ENCODE results near the gene POLR1A.

Gene POLR1A

DNA sequence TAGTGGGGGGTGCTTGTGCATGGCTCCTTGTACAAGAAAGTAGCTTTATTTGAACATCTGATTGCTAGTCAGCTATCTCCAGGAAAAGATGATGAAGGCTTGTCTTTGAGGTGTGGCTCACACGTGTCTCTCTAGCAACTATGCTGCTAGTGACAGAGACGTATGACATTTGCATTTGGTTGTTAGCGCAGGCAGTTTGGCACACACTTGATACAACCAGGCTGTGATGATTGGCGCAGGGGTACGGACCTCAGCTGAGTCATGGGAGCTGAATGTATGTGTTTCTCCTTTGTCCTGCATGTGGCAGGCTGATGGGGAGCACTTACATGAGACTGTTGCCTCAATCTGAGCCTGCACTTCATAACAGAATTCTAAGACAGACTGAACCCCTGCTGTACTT, 30.0 kb upstream of the POLR1A start (continued):
- no peak for TF ChIP-seq ZFP30 (CRISPR knock-in tag; IDR thresholded peaks at IDR 0.05)

DNA sequence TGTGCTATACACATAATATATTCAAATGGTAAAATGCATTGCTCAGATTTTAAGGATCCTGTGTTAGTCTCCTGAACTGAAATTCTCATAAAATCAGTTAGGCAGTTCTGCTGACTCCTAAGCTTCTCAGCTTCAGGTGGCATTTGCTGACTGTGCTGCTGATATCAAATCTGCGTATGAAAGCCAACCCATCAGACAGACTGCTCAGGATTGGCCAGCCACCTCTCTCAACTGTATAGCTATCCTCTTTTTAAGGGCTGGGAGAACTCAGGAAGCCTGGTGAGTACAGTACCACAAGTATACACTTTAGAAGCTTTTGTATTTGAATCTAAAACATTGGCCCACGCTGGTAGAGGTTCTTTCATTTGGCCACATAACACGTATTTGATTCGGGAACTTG, 29.0 kb upstream of the POLR1A start:
- no peak for TF ChIP-seq ZFP30 (CRISPR knock-in tag; IDR thresholded peaks at IDR 0.05)
- no peak for TF ChIP-seq ISL1 (CRISPR knock-in tag; IDR thresholded peaks at IDR 0.05)
- no peak for TF ChIP-seq ZFP3 (CRISPR knock-in tag; IDR thresholded peaks at IDR 0.05)
- no peak for TF ChIP-seq GLIS3 (CRISPR knock-in tag; IDR thresholded peaks at IDR 0.05)
- no peak for TF ChIP-seq TOX (CRISPR knock-in tag; IDR thresholded peaks at IDR 0.05; ENCODE audit: borderline replicate concordance)
- TF ChIP-seq ZNF565 (CRISPR knock-in tag; conservative IDR thresholded peaks at IDR 0.05; ENCODE audit: low read depth) = no peak
- TF ChIP-seq TCF4 (CRISPR knock-in tag; IDR thresholded peaks at IDR 0.05; ENCODE audit: borderline replicate concordance) = no peak
- no peak for TF ChIP-seq OSR1 (CRISPR knock-in tag; IDR thresholded peaks at IDR 0.05)
- no peak for TF ChIP-seq ZC3H10 (CRISPR knock-in tag; IDR thresholded peaks at IDR 0.05)
- TF ChIP-seq, protein P1, sequence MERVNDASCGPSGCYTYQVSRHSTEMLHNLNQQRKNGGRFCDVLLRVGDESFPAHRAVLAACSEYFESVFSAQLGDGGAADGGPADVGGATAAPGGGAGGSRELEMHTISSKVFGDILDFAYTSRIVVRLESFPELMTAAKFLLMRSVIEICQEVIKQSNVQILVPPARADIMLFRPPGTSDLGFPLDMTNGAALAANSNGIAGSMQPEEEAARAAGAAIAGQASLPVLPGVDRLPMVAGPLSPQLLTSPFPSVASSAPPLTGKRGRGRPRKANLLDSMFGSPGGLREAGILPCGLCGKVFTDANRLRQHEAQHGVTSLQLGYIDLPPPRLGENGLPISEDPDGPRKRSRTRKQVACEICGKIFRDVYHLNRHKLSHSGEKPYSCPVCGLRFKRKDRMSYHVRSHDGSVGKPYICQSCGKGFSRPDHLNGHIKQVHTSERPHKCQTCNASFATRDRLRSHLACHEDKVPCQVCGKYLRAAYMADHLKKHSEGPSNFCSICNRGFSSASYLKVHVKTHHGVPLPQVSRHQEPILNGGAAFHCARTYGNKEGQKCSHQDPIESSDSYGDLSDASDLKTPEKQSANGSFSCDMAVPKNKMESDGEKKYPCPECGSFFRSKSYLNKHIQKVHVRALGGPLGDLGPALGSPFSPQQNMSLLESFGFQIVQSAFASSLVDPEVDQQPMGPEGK (CRISPR knock-in tag; IDR thresholded peaks at IDR 0.05; ENCODE audit: borderline replicate concordance) = no peak
- TF ChIP-seq BACH2 (CRISPR knock-in tag; IDR thresholded peaks at IDR 0.05; ENCODE audit: borderline replicate concordance) = no peak
- TF ChIP-seq ARNTL (CRISPR knock-in tag; IDR thresholded peaks at IDR 0.05; ENCODE audit: borderline replicate concordance, low read depth) = no peak
- no peak for TF ChIP-seq RARB (CRISPR knock-in tag; IDR thresholded peaks at IDR 0.05)
- TF ChIP-seq, protein P2, sequence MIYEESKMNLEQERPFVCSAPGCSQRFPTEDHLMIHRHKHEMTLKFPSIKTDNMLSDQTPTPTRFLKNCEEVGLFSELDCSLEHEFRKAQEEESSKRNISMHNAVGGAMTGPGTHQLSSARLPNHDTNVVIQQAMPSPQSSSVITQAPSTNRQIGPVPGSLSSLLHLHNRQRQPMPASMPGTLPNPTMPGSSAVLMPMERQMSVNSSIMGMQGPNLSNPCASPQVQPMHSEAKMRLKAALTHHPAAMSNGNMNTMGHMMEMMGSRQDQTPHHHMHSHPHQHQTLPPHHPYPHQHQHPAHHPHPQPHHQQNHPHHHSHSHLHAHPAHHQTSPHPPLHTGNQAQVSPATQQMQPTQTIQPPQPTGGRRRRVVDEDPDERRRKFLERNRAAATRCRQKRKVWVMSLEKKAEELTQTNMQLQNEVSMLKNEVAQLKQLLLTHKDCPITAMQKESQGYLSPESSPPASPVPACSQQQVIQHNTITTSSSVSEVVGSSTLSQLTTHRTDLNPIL (CRISPR knock-in tag; IDR thresholded peaks at IDR 0.05; ENCODE audit: low read depth) = no peak
- no peak for TF ChIP-seq CSDC2 (CRISPR knock-in tag; IDR thresholded peaks at IDR 0.05)
- TF ChIP-seq, protein P3, sequence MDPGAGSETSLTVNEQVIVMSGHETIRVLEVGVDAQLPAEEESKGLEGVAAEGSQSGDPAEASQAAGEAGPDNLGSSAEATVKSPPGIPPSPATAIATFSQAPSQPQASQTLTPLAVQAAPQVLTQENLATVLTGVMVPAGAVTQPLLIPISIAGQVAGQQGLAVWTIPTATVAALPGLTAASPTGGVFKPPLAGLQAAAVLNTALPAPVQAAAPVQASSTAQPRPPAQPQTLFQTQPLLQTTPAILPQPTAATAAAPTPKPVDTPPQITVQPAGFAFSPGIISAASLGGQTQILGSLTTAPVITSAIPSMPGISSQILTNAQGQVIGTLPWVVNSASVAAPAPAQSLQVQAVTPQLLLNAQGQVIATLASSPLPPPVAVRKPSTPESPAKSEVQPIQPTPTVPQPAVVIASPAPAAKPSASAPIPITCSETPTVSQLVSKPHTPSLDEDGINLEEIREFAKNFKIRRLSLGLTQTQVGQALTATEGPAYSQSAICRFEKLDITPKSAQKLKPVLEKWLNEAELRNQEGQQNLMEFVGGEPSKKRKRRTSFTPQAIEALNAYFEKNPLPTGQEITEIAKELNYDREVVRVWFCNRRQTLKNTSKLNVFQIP (CRISPR knock-in tag; IDR thresholded peaks at IDR 0.05; ENCODE audit: borderline replicate concordance, low read depth) = no peak
- TF ChIP-seq ZNF8 (CRISPR knock-in tag; IDR thresholded peaks at IDR 0.05) = no peak
- ATAC-seq = no peak

DNA sequence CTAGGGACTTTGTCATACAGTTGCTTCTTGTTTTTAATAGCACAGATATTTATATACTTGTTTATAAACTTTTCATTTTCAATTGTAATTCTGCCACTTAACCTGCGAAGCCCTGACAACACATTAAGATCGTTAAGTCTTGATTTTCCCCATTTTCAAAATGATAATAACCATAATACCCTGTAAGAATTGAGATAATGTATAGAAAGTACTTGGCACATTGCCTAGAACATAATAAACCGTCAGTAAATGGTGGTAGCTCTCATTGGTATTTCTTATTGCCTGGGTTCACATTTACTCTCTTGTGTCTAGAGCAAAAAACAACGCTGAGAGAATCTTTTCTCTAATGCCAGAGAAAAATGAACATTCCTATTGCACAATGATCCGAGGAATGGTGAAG, 19.0 kb upstream of the POLR1A start:
- TF ChIP-seq BACH2 (CRISPR knock-in tag; IDR thresholded peaks at IDR 0.05; ENCODE audit: borderline replicate concordance) (no peak), OSR1 (CRISPR knock-in tag; IDR thresholded peaks at IDR 0.05) (no peak), TCF4 (CRISPR knock-in tag; IDR thresholded peaks at IDR 0.05; ENCODE audit: borderline replicate concordance) (no peak), CSDC2 (CRISPR knock-in tag; IDR thresholded peaks at IDR 0.05) (no peak), ZFP30 (CRISPR knock-in tag; IDR thresholded peaks at IDR 0.05) (no peak), ARNTL (CRISPR knock-in tag; IDR thresholded peaks at IDR 0.05; ENCODE audit: borderline replicate concordance, low read depth) (no peak), PPARA (CRISPR knock-in tag; IDR thresholded peaks at IDR 0.05; ENCODE audit: borderline replicate concordance) (no peak), ZC3H10 (CRISPR knock-in tag; IDR thresholded peaks at IDR 0.05) (no peak), ZNF8 (CRISPR knock-in tag; IDR thresholded peaks at IDR 0.05) (no peak), SNAI2 (CRISPR knock-in tag; IDR thresholded peaks at IDR 0.05) (no peak), ZFP3 (CRISPR knock-in tag; IDR thresholded peaks at IDR 0.05) (no peak), ESRRG (CRISPR knock-in tag; IDR thresholded peaks at IDR 0.05) (no peak), ZNF70 (CRISPR knock-in tag; IDR thresholded peaks at IDR 0.05) (no peak), ISL1 (CRISPR knock-in tag; IDR thresholded peaks at IDR 0.05) (no peak)
- TF ChIP-seq, protein P3 (CRISPR knock-in tag; IDR thresholded peaks at IDR 0.05; ENCODE audit: borderline replicate concordance, low read depth) = no peak
- TF ChIP-seq, protein P2 (CRISPR knock-in tag; IDR thresholded peaks at IDR 0.05; ENCODE audit: low read depth) = no peak
- TF ChIP-seq, protein P4, sequence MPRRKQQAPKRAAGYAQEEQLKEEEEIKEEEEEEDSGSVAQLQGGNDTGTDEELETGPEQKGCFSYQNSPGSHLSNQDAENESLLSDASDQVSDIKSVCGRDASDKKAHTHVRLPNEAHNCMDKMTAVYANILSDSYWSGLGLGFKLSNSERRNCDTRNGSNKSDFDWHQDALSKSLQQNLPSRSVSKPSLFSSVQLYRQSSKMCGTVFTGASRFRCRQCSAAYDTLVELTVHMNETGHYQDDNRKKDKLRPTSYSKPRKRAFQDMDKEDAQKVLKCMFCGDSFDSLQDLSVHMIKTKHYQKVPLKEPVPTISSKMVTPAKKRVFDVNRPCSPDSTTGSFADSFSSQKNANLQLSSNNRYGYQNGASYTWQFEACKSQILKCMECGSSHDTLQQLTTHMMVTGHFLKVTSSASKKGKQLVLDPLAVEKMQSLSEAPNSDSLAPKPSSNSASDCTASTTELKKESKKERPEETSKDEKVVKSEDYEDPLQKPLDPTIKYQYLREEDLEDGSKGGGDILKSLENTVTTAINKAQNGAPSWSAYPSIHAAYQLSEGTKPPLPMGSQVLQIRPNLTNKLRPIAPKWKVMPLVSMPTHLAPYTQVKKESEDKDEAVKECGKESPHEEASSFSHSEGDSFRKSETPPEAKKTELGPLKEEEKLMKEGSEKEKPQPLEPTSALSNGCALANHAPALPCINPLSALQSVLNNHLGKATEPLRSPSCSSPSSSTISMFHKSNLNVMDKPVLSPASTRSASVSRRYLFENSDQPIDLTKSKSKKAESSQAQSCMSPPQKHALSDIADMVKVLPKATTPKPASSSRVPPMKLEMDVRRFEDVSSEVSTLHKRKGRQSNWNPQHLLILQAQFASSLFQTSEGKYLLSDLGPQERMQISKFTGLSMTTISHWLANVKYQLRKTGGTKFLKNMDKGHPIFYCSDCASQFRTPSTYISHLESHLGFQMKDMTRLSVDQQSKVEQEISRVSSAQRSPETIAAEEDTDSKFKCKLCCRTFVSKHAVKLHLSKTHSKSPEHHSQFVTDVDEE (CRISPR knock-in tag; IDR thresholded peaks at IDR 0.05) = no peak
- TF ChIP-seq, protein P5, sequence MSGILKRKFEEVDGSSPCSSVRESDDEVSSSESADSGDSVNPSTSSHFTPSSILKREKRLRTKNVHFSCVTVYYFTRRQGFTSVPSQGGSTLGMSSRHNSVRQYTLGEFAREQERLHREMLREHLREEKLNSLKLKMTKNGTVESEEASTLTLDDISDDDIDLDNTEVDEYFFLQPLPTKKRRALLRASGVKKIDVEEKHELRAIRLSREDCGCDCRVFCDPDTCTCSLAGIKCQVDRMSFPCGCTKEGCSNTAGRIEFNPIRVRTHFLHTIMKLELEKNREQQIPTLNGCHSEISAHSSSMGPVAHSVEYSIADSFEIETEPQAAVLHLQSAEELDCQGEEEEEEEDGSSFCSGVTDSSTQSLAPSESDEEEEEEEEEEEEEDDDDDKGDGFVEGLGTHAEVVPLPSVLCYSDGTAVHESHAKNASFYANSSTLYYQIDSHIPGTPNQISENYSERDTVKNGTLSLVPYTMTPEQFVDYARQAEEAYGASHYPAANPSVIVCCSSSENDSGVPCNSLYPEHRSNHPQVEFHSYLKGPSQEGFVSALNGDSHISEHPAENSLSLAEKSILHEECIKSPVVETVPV (CRISPR knock-in tag; IDR thresholded peaks at IDR 0.05) = no peak
- no peak for ATAC-seq

All from SK-N-SH treated with all-trans-retinoic acid at 6 μM for 48 hours (cell line).